MV-4-11 (cell line): ENCODE results near the gene CACNA1C.

Experiments used
- DNase-seq: peaks from one replicate; lab custom pipeline; 2025; lab: John Stamatoyannopoulos, UW

Gene CACNA1C

GRCh38 chr12:2052826-2053678 lies at the start of gene CACNA1C:
TSS of gene CACNA1C (plus strand) at chr12:2052987. CDS start at chr12:2053563, 576 bp downstream.
- DNase-seq, result no peak

GRCh38 chr12:2003676-2004112 lies 49.1 kb upstream of the CACNA1C start:
- no peak for DNase-seq

- peak; percentile 95 for DNase-seq
These were observed 48.5 kb upstream of the CACNA1C start, which contains the start of gene DCP1B for GRCh38 chr12:2004113-2004929. TSS of gene DCP1B (minus strand) at chr12:2004457. CDS start at chr12:2004431, 26 bp downstream.

- no peak for DNase-seq
These were observed 44.1 kb upstream of the CACNA1C start for GRCh38 chr12:2008677-2009076.

- DNase-seq, result no peak
These were observed 43.2 kb upstream of the CACNA1C start for GRCh38 chr12:2009623-2010022.

- DNase-seq, result no peak
These were observed 40.9 kb upstream of the CACNA1C start for GRCh38 chr12:2011643-2012607.

- no peak for DNase-seq
These were observed 39.7 kb upstream of the CACNA1C start for GRCh38 chr12:2013086-2013485.

- no peak for DNase-seq
These were observed 39.1 kb upstream of the CACNA1C start for GRCh38 chr12:2013527-2014223.

- no peak for DNase-seq
These were observed 38.6 kb upstream of the CACNA1C start for GRCh38 chr12:2014231-2014630.

GRCh38 chr12:2016862-2017545 lies 35.8 kb upstream of the CACNA1C start:
- no peak for DNase-seq

- DNase-seq, result no peak
These were observed 35.0 kb upstream of the CACNA1C start for GRCh38 chr12:2017546-2018337.

- no peak for DNase-seq
These were observed 34.4 kb upstream of the CACNA1C start for GRCh38 chr12:2018391-2018790.

- DNase-seq, result no peak
These were observed 33.7 kb upstream of the CACNA1C start for GRCh38 chr12:2019126-2019525.

- DNase-seq, result no peak
These were observed 32.3 kb upstream of the CACNA1C start for GRCh38 chr12:2020511-2020910.

- DNase-seq, result no peak
These were observed 29.4 kb upstream of the CACNA1C start for GRCh38 chr12:2023365-2023764.

GRCh38 chr12:2027351-2027750 lies 25.4 kb upstream of the CACNA1C start:
- no peak for DNase-seq

GRCh38 chr12:2029851-2030250 lies 22.9 kb upstream of the CACNA1C start:
- DNase-seq, result no peak

GRCh38 chr12:2032506-2032905 lies 20.3 kb upstream of the CACNA1C start:
- DNase-seq, result no peak

GRCh38 chr12:2034633-2035430 lies 18.0 kb upstream of the CACNA1C start:
- DNase-seq, result peak; percentile 62
